HCT116 (cell line): ENCODE data around the gene CCL1. TPM values are rescaled to one million over a fixed set of nuclear protein-coding genes. Genes with fewer than 3 reads are reported as not detected.

ENCODE experiments used
- ATAC-seq: fragments of 200-7000 bp; cut with Tn5 transposase; 2 replicates; pipeline ENCODE4 v1.9.1; 2020; ENCODE audit warnings: mild to moderate bottlenecking, moderate library complexity
- BruUV-seq: library from RNA; stranded (reverse); fragments of 400-500 nt; replicated peaks from 2 replicates; lab custom pipeline; 2021; lab: Mats Ljungman, UMichigan
- CTCF ChIA-PET: fragments of 300-600 bp; sonication (Branson Sonifier 250); formaldehyde crosslinking; loops from one replicate; lab custom pipeline; 2021; ENCODE audit warnings: antibody characterized with exemption; lab: Charles Lee
- POLR2A ChIA-PET: fragments of 300-600, 350-600 bp; sonication (Branson Sonifier 250); formaldehyde crosslinking; loops from one replicate; lab custom pipeline; 2021; ENCODE audit warnings: antibody characterized with exemption; lab: Charles Lee
- RAD21 ChIA-PET, 2 experiments: fragments of 300-600 bp; sonication (Branson Sonifier 250); formaldehyde crosslinking; loops; one replicate each; lab custom pipeline; 2023; ENCODE audit warnings: low total read pairs in 2 of 2; ENCODE audit not compliant: uncharacterized antibody in 2 of 2, unreplicated experiment in 2 of 2, low non-redundant PET in 1 of 2; lab: Charles Lee
- DNase-seq: peaks from one replicate; pipeline ENCODE4 v3.0.0-alpha.2; 2010; ENCODE audit warnings: low read depth, low spot score
- H2AFZ ChIP-seq: fragments of 200-600 bp; shearing (Covaris generic), sonication (generic); 2 replicates; pipeline ENCODE4 v1.6.1; 2017; ENCODE audit warnings: low read depth, mixed run types, mixed read lengths, antibody characterized with exemption, low read length; ENCODE audit not compliant: poor library complexity, severe bottlenecking
- H3K27ac ChIP-seq: 2 replicates; pipeline ENCODE4 v1.5.1; 2012; ENCODE audit warnings: low read depth, low read length
- H3K27me3 ChIP-seq: fragments of 200-600 bp; sonication (generic); 2 replicates; pipeline ENCODE4 v1.6.1; 2016; ENCODE audit warnings: mixed run types, low read length, mixed read lengths; ENCODE audit not compliant: insufficient read depth
- H3K36me3 ChIP-seq, 2 experiments: fragments of 200-500 bp in 1 of 2; fragments of 200-600 bp in 1 of 2; sonication (Bioruptor generic) in 1 of 2; sonication (generic) in 1 of 2; 2 replicates each; pipeline versions ENCODE4 v1.5.1 to v1.6.1; 2014 to 2016; ENCODE audit warnings: low read length in 2 of 2, inconsistent platforms in 1 of 2, mixed read lengths in 1 of 2, mixed run types in 1 of 2; ENCODE audit not compliant: insufficient read depth in 2 of 2, control insufficient read depth in 1 of 2
- H3K4me1 ChIP-seq, 2 experiments: fragments of 200-600 bp in 1 of 2; sonication (generic) in 1 of 2; 2 replicates each; pipeline versions ENCODE4 v1.5.1 to v1.6.1; 2012 to 2017; ENCODE audit warnings: low read length in 2 of 2, inconsistent platforms in 1 of 2, mild to moderate bottlenecking in 1 of 2, mixed read lengths in 1 of 2, mixed run types in 1 of 2, moderate library complexity in 1 of 2; ENCODE audit not compliant: insufficient read depth in 2 of 2, control insufficient read depth in 1 of 2
- H3K4me2 ChIP-seq: fragments of 200-600 bp; sonication (generic); 2 replicates; pipeline ENCODE4 v1.6.1; 2017; ENCODE audit warnings: mixed run types, low read length, mixed read lengths
- H3K4me3 ChIP-seq, 2 experiments: fragments of 200-600 bp in 1 of 2; sonication (generic) in 1 of 2; replicated peaks in 1 of 2; 2 replicates each; pipeline ENCODE4 v1.5.1; 2011 to 2016; ENCODE audit warnings: low read length in 2 of 2, control low read depth in 1 of 2, low read depth in 1 of 2, mild to moderate bottlenecking in 1 of 2, mixed read lengths in 1 of 2, mixed run types in 1 of 2
- H3K79me2 ChIP-seq: fragments of 200-600 bp; sonication (generic); 2 replicates; pipeline ENCODE4 v1.6.1; 2017; ENCODE audit warnings: mild to moderate bottlenecking, mixed run types, low read length, moderate library complexity, mixed read lengths; ENCODE audit not compliant: insufficient read depth
- H3K9ac ChIP-seq: fragments of 200-600 bp; sonication (generic); 2 replicates; pipeline ENCODE4 v1.6.1; 2016; ENCODE audit warnings: low read length, mixed read lengths
- H3K9me2 ChIP-seq: fragments of 200-600 bp; sonication (generic), shearing (Covaris generic); 2 replicates; pipeline ENCODE4 v1.6.1; 2017; ENCODE audit warnings: mixed run types, mild to moderate bottlenecking, moderate library complexity; ENCODE audit not compliant: insufficient read depth
- H3K9me3 ChIP-seq, 2 experiments: fragments of 200-500 bp in 1 of 2; fragments of 200-600 bp in 1 of 2; sonication (Bioruptor generic) in 1 of 2; sonication (generic) in 1 of 2; 2 replicates each; pipeline ENCODE4 v1.6.1; 2014 to 2017; ENCODE audit warnings: low read length in 2 of 2, mixed read lengths in 2 of 2, inconsistent platforms in 1 of 2, low read depth in 1 of 2, mild to moderate bottlenecking in 1 of 2, mixed run types in 1 of 2, moderate library complexity in 1 of 2; ENCODE audit not compliant: control insufficient read depth in 1 of 2, insufficient read depth in 1 of 2
- H4K20me1 ChIP-seq: fragments of 200-600 bp; sonication (generic), shearing (Covaris generic); 2 replicates; pipeline ENCODE4 v1.6.1; 2017; ENCODE audit warnings: mixed run types, mild to moderate bottlenecking, moderate library complexity; ENCODE audit not compliant: insufficient read depth
- CTCF ChIP-seq, 3 experiments: fragments of 200-600 bp in 1 of 3; sonication (generic) in 1 of 3; IDR thresholded peaks in 2 of 3; conservative IDR thresholded peaks in 1 of 3; 2 replicates each; pipeline ENCODE4 v1.5.1; 2012 to 2017; ENCODE audit warnings: low read depth in 2 of 3, low read length in 2 of 3, antibody characterized with exemption in 1 of 3, borderline replicate concordance in 1 of 3, control low read depth in 1 of 3, mild to moderate bottlenecking in 1 of 3, mixed read lengths in 1 of 3, mixed run types in 1 of 3, moderate library complexity in 1 of 3; ENCODE audit not compliant: insufficient read depth in 1 of 3
- FOSL1 ChIP-seq: IDR thresholded peaks from 2 replicates; pipeline ENCODE4 v1.6.1; 2012; ENCODE audit warnings: low read depth
- JUND ChIP-seq: IDR thresholded peaks from 2 replicates; pipeline ENCODE4 v1.6.1; 2012
- POLR2AphosphoS5 ChIP-seq: IDR thresholded peaks from 2 replicates; pipeline ENCODE4 v1.6.1; 2011; ENCODE audit warnings: mild to moderate bottlenecking, low read depth, low read length, moderate library complexity
- intact Hi-C: fragments of 100-400 bp; cut with micrococcal nuclease; formaldehyde crosslinking; loops from 2 replicates; pipeline ENCODE4 v1.10.0; 2022
- total RNA-seq: library from RNA; stranded (reverse); gene quantifications from one replicate; pipeline ENCODE4 v1.2.1, GENCODE V29; 2021; ENCODE audit not compliant: unreplicated experiment

Gene CCL1
- total RNA-seq, 1 experiment from 2014 or later: not detected

DNA sequence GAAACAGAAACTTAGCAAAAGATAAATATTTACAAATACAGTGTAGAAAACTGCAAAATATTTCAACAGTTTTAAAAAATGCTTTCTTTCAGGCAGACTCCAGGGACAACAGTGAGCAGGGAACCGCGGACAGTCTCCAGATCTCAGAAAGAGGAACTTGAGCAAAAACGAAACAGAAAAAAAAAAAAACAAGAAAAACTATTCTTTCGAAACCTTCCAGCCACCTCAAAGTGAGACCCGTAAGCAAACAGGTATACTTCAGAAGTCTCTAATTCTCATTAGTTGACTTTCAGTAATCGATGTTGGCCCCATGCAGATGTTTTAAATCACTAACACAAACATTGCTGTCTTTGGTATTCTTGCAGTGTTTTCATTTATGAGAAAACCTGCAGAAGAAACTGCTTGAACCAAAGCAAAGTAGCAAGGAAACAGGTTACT is 15.7 kb upstream of the CCL1 start:
- no peak for ATAC-seq
- POLR2A ChIA-PET: no interaction called here
- CTCF ChIA-PET: interaction anchor here (2.2 kb wide), 1 partner anchor 17 kb away, joined by 6 read pairs; no protein-coding TSS in a partner anchor

More for the DNA sequence above, 15.7 kb upstream of the CCL1 start:
- TF ChIP-seq POLR2AphosphoS5 (no peak), FOSL1 (no peak), CTCF (IDR thresholded peaks at IDR 0.05 in 2 of 3, conservative IDR thresholded peaks at IDR 0.05 in 1 of 3; ENCODE audit: borderline replicate concordance in 1 of 3, insufficient read depth in 1 of 3, low read depth in 2 of 3, low read length in 2 of 3) (no peak), JUND (no peak)
- Histone ChIP-seq H3K27ac (no peak overlapping the region), H2AFZ (no peak overlapping the region), H3K9me2 (no peaks in the 10 kb centered on the region), H3K36me3 (no peaks in the 10 kb centered on the region), H3K9ac (no peak overlapping the region), H3K4me3 (no peak overlapping the region), H3K27me3 (peaks cover 25% of the 10 kb centered on the region), H3K4me1 (no peaks in the 10 kb centered on the region), H4K20me1 (no peaks in the 10 kb centered on the region), H3K79me2 (no peaks in the 10 kb centered on the region), H3K4me2 (no peak overlapping the region), H3K9me3 (no peaks in the 10 kb centered on the region)
- RAD21 ChIA-PET: no interaction called here
- BruUV-seq: no TSS peak
- DNase-seq: no peak
- intact Hi-C loops: no loop called here
